NT2/D1 (cell line): Measurements from ENCODE around the gene CCDC116.

Source experiments
- SUZ12 ChIP-seq: IDR thresholded peaks from 2 replicates; pipeline ENCODE4 v1.6.1; 2011; ENCODE audit not compliant: insufficient read length, insufficient read depth; ENCODE audit errors: extremely low read depth
- YY1 ChIP-seq: IDR thresholded peaks from 2 replicates; pipeline ENCODE4 v1.6.1; 2011; ENCODE audit not compliant: insufficient read length, insufficient read depth
- ZNF274 ChIP-seq: IDR thresholded peaks from 2 replicates; pipeline ENCODE4 v1.6.1; 2011; ENCODE audit warnings: mild to moderate bottlenecking, low read depth, low read length

DNA sequence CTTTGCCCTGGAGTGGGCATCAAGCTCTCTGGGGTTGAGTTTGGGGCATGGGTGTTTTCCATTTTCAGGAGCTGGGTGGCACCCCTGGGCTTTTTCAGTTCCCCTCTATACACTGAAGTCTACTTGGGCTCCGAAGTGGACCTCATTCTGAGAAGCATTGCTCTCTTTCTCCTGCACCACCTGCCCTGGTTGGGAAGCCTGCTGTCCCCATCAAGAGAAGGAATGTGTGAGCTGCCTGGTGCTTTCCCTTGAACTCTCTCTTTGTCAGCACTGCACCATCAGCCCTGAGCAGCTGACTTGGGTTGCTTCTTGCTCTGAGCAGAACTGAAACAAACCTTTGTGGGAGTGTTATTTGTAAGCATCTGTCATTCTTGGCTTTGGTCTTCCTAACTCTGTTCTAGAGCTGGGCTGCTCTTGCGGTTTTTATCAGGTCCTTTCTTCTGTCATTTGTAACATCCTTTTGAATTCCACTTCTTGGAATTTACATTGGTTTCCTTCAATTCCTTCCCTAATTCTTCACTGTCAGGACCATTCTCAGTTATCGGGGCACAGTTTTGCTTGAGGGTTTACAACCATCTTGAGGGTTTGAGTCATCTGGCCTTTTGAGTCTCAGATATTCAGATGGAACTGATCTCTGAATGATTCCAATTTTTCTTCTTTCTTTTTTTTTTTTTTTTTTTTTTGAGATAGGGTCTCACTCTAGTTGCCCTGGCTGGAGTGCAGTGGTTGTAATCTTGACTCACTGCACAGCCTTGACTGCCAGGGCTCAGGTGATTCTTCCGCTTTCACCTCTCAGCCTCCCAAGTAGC, 44.6 kb upstream of the CCDC116 start:
- TF ChIP-seq ZNF274 (no peak), YY1 (no peak), SUZ12 (no peak)
